Measurements from ENCODE around the gene DDR1. TPM values are rescaled to one million over a fixed set of nuclear protein-coding genes. Genes with fewer than 3 reads are reported as not detected.
A peak's percentile ranks its signal among the peaks of the same experiment; 100 is the strongest.
"Not testable (repeated sequence)": the region's sequence is repeated elsewhere in the genome, so short reads cannot be mapped to it uniquely, and the experiment has no call there.

The DDR1 gene
- polyA plus RNA-seq, 1 donor (not counting 4 experiments of a cell fraction or from before 2014, with no cell fraction given) = 104 TPM

DNA sequence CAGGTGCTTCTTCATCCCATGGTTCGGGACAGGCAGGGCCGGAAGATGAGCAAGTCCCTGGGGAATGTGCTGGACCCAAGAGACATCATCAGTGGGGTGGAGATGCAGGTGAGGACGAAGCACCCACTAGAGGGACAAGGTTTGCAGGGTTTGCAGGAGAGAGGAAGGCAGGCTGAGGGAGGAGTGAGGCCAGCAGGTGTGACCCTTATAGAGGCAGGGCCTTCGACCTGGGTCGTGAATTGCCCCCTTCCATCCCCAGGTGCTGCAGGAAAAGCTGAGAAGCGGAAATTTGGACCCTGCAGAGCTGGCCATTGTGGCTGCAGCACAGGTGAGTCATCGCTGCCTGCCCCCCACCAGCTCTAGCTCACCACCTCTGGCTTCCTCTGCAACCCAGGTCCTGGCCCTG, 38.1 kb downstream of the DDR1 start:
- peak; percentile 75 for FAIRE-seq

GRCh38 chr6:30924040-30924627, 39.8 kb downstream of the DDR1 start:
- H3K9ac ChIP-seq (ENCODE audit: control insufficient read depth, extremely low read depth, insufficient read depth, low read length); H3K27me3 ChIP-seq (ENCODE audit: control insufficient read depth, extremely low read depth, insufficient read depth, low read length); H3K9me1 ChIP-seq (ENCODE audit: control insufficient read depth, extremely low read depth, insufficient read depth, low read length); H4K20me1 ChIP-seq (ENCODE audit: control insufficient read depth, extremely low read depth, insufficient read depth, low read length); FAIRE-seq; H3K79me2 ChIP-seq (ENCODE audit: control insufficient read depth, insufficient read depth, low read length); H3K9me3 ChIP-seq (ENCODE audit: control insufficient read depth, low read depth, low read length); DNase-seq (ENCODE audit: low read depth, low spot score); H3K4me2 ChIP-seq (ENCODE audit: control insufficient read depth, extremely low read depth, insufficient read depth, low read depth, low read length); dilution Hi-C loops (cut with MboI; ENCODE audit: extremely low pct_ligation_motif_present, low sequenced_read_pairs); H2AFZ ChIP-seq (ENCODE audit: control insufficient read depth, low read length); H3K4me3 ChIP-seq (ENCODE audit: control insufficient read depth in 2 of 3, extremely low read depth in 1 of 3, insufficient read depth in 2 of 3, low read depth in 1 of 3, low read length in 3 of 3); H3K27ac ChIP-seq (ENCODE audit: control insufficient read depth, insufficient read depth, low read length): not testable (repeated sequence)
- peaks cover 15 to 36% of the 10 kb centered on the region in 2 experiments for H3K36me3 ChIP-seq (ENCODE audit: control insufficient read depth in 2 of 2, extremely low read depth in 1 of 2, insufficient read depth in 2 of 2, low read length in 2 of 2)
- H3K4me1 ChIP-seq (ENCODE audit: control insufficient read depth, extremely low read depth, insufficient read depth, low read length) = peaks cover 24% of the 10 kb centered on the region

More for the DNA sequence above, 38.1 kb downstream of the DDR1 start:
- H3K9ac ChIP-seq (ENCODE audit: control insufficient read depth, extremely low read depth, insufficient read depth, low read length) = no peak overlapping the region
- no peaks in the 10 kb centered on the region for H3K27me3 ChIP-seq (ENCODE audit: control insufficient read depth, extremely low read depth, insufficient read depth, low read length)
- H3K9me1 ChIP-seq (ENCODE audit: control insufficient read depth, extremely low read depth, insufficient read depth, low read length) = peaks cover 2% of the 10 kb centered on the region
- H2AFZ ChIP-seq (ENCODE audit: control insufficient read depth, low read length) = no peak overlapping the region
- DNase-seq (ENCODE audit: low read depth, low spot score) = peak; percentile 81
- no peaks in the 10 kb centered on the region for H3K9me3 ChIP-seq (ENCODE audit: control insufficient read depth, low read depth, low read length)
- H3K79me2 ChIP-seq (ENCODE audit: control insufficient read depth, insufficient read depth, low read length) = no peaks in the 10 kb centered on the region
- TF ChIP-seq EZH2 (IDR thresholded peaks at IDR 0.05; ENCODE audit: low read length) = no peak
- TF ChIP-seq CTCF (optimal IDR thresholded peaks at IDR 0.05 in 1 of 3, IDR thresholded peaks at IDR 0.05 in 1 of 3, conservative IDR thresholded peaks at IDR 0.05 in 1 of 3; ENCODE audit: extremely low read depth in 1 of 3, insufficient read depth in 2 of 3, low read length in 3 of 3) = peak; percentile 16 to 55 (median 43)
- no peak overlapping the region for H3K4me3 ChIP-seq (ENCODE audit: control insufficient read depth in 2 of 3, extremely low read depth in 1 of 3, insufficient read depth in 2 of 3, low read depth in 1 of 3, low read length in 3 of 3)
- no peak overlapping the region for H3K27ac ChIP-seq (ENCODE audit: control insufficient read depth, insufficient read depth, low read length)
- H3K4me1 ChIP-seq (ENCODE audit: control insufficient read depth, extremely low read depth, insufficient read depth, low read length) = peaks cover 24% of the 10 kb centered on the region
- no peaks in the 10 kb centered on the region for H4K20me1 ChIP-seq (ENCODE audit: control insufficient read depth, extremely low read depth, insufficient read depth, low read length)
- dilution Hi-C loops (cut with MboI; ENCODE audit: extremely low pct_ligation_motif_present, low sequenced_read_pairs) = no loop called here
- H3K4me2 ChIP-seq (ENCODE audit: control insufficient read depth, extremely low read depth, insufficient read depth, low read depth, low read length) = peak overlapping the region; percentile 11
- H3K36me3 ChIP-seq (ENCODE audit: control insufficient read depth in 2 of 2, extremely low read depth in 1 of 2, insufficient read depth in 2 of 2, low read length in 2 of 2) = peaks cover 16 to 42% of the 10 kb centered on the region in 2 experiments

DNA sequence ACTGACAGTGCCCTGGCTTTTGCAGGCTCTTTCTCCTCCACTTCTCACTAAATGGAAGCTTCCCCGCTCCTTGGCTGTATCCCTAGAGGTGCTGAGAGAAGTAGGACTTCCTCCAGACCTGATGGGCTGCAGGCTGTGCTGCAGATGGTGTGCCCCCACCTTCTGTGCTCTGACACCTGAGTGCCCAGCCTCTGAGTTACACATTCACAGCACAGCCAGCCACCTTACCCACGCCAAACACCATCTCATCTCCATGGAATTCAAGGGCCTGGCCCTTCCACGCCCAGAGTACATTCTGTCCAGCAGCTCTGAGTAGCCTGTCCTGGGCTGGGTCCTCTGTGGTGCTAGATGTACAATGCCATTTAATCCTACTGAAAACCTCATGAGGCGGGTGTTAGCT, 42.3 kb downstream of the DDR1 start:
- H3K27ac ChIP-seq (ENCODE audit: control insufficient read depth, insufficient read depth, low read length) = no peak overlapping the region
- no peaks in the 10 kb centered on the region for H3K9me3 ChIP-seq (ENCODE audit: control insufficient read depth, low read depth, low read length)
- H3K9ac ChIP-seq (ENCODE audit: control insufficient read depth, extremely low read depth, insufficient read depth, low read length) = no peak overlapping the region
- H3K4me2 ChIP-seq (ENCODE audit: control insufficient read depth, extremely low read depth, insufficient read depth, low read depth, low read length) = no peak overlapping the region
- peaks cover 24% of the 10 kb centered on the region for H3K4me1 ChIP-seq (ENCODE audit: control insufficient read depth, extremely low read depth, insufficient read depth, low read length)
- H3K79me2 ChIP-seq (ENCODE audit: control insufficient read depth, insufficient read depth, low read length) = no peaks in the 10 kb centered on the region
- H2AFZ ChIP-seq (ENCODE audit: control insufficient read depth, low read length) = no peak overlapping the region
- no peak overlapping the region for H3K4me3 ChIP-seq (ENCODE audit: control insufficient read depth in 2 of 3, extremely low read depth in 1 of 3, insufficient read depth in 2 of 3, low read depth in 1 of 3, low read length in 3 of 3)
- no peak for DNase-seq (ENCODE audit: low read depth, low spot score)
- FAIRE-seq = peak; percentile 51
- H4K20me1 ChIP-seq (ENCODE audit: control insufficient read depth, extremely low read depth, insufficient read depth, low read length) = no peaks in the 10 kb centered on the region
- dilution Hi-C loops (cut with MboI; ENCODE audit: extremely low pct_ligation_motif_present, low sequenced_read_pairs) = loop anchor here (25.0 kb wide), 1 partner anchor 136 kb away; no protein-coding TSS in a partner anchor
- H3K27me3 ChIP-seq (ENCODE audit: control insufficient read depth, extremely low read depth, insufficient read depth, low read length) = no peaks in the 10 kb centered on the region
- no peak for TF ChIP-seq CTCF (optimal IDR thresholded peaks at IDR 0.05 in 1 of 3, IDR thresholded peaks at IDR 0.05 in 1 of 3, conservative IDR thresholded peaks at IDR 0.05 in 1 of 3; ENCODE audit: extremely low read depth in 1 of 3, insufficient read depth in 2 of 3, low read length in 3 of 3)
- TF ChIP-seq EZH2 (IDR thresholded peaks at IDR 0.05; ENCODE audit: low read length) = no peak
- H3K9me1 ChIP-seq (ENCODE audit: control insufficient read depth, extremely low read depth, insufficient read depth, low read length) = peaks cover 2% of the 10 kb centered on the region
- H3K36me3 ChIP-seq (ENCODE audit: control insufficient read depth in 2 of 2, extremely low read depth in 1 of 2, insufficient read depth in 2 of 2, low read length in 2 of 2) = peaks cover 13 to 22% of the 10 kb centered on the region in 2 experiments

DNA sequence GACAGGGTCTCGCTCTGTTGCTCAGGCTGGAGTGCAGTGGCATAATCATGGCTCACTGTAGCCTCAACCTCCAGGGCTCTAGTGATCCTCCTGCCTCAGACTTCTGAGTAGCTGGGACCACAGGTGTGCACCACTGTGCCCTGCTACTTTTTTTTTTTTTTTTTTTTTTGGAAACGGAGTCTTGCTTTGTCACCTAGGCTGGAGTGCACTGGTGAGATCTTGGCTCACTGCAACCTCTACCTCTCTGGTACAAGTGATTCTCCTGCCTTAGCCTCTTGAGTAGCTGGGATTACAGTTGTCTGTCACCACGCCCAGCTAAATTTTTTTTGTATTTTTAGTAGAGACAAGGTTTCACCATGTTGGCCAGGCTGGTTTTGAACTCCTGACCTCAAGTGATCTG, 42.8 kb downstream of the DDR1 start:
- H3K4me2 ChIP-seq (ENCODE audit: control insufficient read depth, extremely low read depth, insufficient read depth, low read depth, low read length); H3K4me3 ChIP-seq (ENCODE audit: control insufficient read depth in 2 of 3, extremely low read depth in 1 of 3, insufficient read depth in 2 of 3, low read depth in 1 of 3, low read length in 3 of 3); H3K79me2 ChIP-seq (ENCODE audit: control insufficient read depth, insufficient read depth, low read length); H3K9me1 ChIP-seq (ENCODE audit: control insufficient read depth, extremely low read depth, insufficient read depth, low read length); H3K27me3 ChIP-seq (ENCODE audit: control insufficient read depth, extremely low read depth, insufficient read depth, low read length); H3K9ac ChIP-seq (ENCODE audit: control insufficient read depth, extremely low read depth, insufficient read depth, low read length); FAIRE-seq; H2AFZ ChIP-seq (ENCODE audit: control insufficient read depth, low read length); H3K9me3 ChIP-seq (ENCODE audit: control insufficient read depth, low read depth, low read length); H3K27ac ChIP-seq (ENCODE audit: control insufficient read depth, insufficient read depth, low read length); H4K20me1 ChIP-seq (ENCODE audit: control insufficient read depth, extremely low read depth, insufficient read depth, low read length); DNase-seq (ENCODE audit: low read depth, low spot score): not testable (repeated sequence)
- Histone ChIP-seq H3K36me3 (ENCODE audit: control insufficient read depth in 2 of 2, extremely low read depth in 1 of 2, insufficient read depth in 2 of 2, low read length in 2 of 2) (peaks cover 13 to 21% of the 10 kb centered on the region in 2 experiments), H3K4me1 (ENCODE audit: control insufficient read depth, extremely low read depth, insufficient read depth, low read length) (peaks cover 20% of the 10 kb centered on the region)
- dilution Hi-C loops (cut with MboI; ENCODE audit: extremely low pct_ligation_motif_present, low sequenced_read_pairs) = loop anchor here (25.0 kb wide), 1 partner anchor 135 kb away; no protein-coding TSS in a partner anchor
